GM12891 (cell line): ENCODE data around the gene TRPC6.

Experiments used
- PAX5 ChIP-seq: IDR thresholded peaks from 2 replicates; pipeline ENCODE4 v1.6.1; 2011; ENCODE audit warnings: low read length, moderate library complexity, mild to moderate bottlenecking; ENCODE audit not compliant: insufficient read depth, severe bottlenecking
- POLR2A ChIP-seq: IDR thresholded peaks from 2 replicates; pipeline ENCODE4 v1.6.1; 2011; ENCODE audit warnings: low read depth, low read length, control low read depth
- POLR2AphosphoS5 ChIP-seq: IDR thresholded peaks from 2 replicates; pipeline ENCODE4 v1.6.1; 2011; ENCODE audit warnings: low read depth, low read length, control low read depth

DNA sequence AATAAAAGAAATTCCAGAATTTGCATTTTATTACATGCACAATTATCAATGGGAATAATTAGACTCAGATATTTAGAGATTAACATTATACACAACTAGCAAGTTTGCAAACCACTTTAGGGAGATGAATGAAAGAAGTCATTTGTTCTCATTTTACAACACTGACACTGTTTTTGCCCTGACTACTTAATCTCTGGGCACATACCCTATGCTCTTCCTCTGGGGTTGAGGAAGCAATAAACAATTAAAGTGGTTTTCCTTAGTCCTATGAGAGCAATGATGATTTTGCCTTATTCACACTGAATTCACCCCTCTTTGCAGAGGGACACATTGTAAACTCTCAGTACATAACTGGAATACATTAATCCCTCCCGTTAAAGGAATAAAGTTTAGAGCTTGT is 72.7 kb downstream of the TRPC6 start:
- TF ChIP-seq POLR2A (no peak), POLR2AphosphoS5 (no peak), PAX5 (no peak)
